ENCODE data around the gene TTPAL.
"Not testable (repeated sequence)": the region's sequence is repeated elsewhere in the genome, so short reads cannot be mapped to it uniquely, and the experiment has no call there.

Gene TTPAL

DNA sequence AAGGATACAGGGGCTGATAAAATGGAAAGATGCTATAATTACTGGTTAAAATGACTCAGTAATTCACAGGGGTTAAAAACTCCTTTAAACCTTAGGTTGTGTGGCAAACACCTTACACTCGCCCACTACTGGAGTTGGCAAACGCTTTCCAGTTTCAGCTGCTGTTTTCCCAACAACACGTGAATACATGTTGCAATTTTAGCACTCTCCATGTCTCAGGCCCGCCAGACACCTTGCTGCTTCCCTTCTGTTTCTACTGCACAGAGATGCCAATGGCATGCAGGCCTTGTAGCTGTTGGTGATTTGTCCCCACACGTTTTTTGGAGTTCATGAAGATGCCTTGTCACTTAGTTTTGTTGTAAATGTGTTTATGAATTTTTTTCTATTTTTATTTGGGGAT is 5.3 kb upstream of the TTPAL start:
- DNase-seq, result no peak

- no peak for DNase-seq
Observed at GRCh38 chr20:44471481-44471882, 4.2 kb upstream of the TTPAL start.

DNA sequence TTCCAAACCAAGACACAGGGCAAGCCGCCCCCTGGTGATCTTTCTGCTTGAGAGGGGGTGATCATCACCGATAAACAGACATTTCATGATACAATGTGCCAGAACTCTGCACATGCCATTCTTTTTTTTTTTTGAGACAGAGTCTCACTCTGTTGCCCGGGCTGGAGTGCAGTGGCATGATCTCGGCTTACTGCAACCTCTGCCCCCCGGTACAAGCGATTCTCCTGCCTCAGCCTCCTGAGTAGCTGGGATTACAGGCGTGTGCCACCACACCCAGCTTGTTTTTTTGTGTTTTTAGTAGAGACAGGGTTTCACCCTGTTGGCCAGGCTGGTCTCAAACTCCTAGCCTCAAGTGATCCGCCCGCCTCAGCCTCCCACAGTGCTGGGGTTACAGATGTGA is 3.4 kb upstream of the TTPAL start:
- not testable (repeated sequence) for DNase-seq

- no peak for DNase-seq
Observed at GRCh38 chr20:44475372-44475693, 341 bp upstream of the TTPAL start.

GRCh38 chr20:44477151-44477550 is 1.5 kb downstream of the TTPAL start:
- no peak for DNase-seq

DNA sequence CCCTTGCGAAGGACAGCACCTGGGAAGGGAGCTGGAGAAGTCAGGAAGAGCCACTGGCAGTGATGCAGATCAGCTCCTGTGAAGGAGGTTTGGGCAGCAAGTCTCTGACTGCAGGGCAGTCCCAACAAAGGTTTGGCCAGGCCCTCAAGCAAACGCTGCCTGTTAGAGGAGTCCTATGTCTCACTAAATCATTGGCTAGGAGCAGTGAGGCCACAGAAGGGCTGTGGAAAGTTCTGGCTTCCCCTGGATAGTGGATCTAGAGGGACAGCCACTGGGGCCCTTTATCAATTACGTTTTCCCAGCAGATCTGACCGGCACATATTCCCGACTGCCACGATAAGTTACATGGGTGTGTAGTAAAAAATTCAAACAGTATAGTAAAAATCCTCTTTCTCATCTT is 2.5 kb downstream of the TTPAL start:
- no peak for DNase-seq

DNA sequence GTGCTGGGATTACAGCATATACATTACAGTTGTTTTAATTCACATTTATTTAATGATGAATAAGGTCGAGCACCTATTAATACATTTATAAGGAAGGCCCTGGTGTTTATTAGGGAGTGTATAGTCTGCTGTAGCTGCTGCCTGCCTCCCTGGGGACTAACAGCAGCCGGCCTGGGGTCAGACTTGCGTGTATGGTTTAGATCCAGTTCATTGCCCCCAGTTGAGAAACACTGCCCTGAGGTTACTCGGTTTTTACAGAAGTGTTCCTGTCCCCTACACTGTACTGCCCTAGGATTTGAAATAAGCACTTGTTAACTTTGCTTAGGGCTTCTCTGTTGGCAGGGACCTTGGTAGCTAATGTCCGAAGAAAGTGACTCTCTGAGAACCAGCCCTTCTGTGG is 4.0 kb downstream of the TTPAL start:
- no peak for DNase-seq

GRCh38 chr20:44480097-44480496 is 4.4 kb downstream of the TTPAL start:
- DNase-seq, result no peak

DNA sequence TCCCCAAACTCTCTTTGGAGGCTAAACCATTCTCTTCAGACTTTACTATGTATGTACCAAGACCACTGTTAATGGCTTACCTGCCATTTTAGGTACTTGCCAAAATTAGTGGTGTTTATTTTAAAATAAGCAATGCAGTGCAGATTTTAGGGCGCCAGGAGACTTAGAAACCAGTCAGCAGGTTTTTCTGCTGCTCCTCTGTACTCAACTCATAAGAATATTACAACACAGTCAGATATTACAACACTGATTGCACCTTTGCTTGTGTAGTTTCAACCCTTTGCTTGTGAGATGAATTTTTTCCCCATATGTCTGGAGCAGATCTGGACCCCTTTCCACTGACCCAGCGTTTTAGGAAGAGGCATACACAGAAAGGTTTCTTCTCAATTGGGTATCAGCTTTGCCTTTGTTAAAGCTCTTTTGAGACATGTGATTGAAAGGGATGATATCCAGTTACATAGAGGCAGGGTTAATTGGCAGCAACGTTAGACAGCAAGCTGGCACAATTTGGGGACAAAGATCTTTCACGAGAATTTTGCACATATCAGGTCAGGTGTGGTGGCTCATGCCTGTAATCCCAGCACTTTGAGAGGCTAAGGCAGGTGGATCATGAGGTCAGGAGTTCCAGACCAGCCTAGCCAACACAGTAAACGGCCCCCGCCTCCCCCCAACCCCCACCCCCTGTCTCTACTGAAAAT is 6.2 kb downstream of the TTPAL start:
- DNase-seq, result no peak

DNA sequence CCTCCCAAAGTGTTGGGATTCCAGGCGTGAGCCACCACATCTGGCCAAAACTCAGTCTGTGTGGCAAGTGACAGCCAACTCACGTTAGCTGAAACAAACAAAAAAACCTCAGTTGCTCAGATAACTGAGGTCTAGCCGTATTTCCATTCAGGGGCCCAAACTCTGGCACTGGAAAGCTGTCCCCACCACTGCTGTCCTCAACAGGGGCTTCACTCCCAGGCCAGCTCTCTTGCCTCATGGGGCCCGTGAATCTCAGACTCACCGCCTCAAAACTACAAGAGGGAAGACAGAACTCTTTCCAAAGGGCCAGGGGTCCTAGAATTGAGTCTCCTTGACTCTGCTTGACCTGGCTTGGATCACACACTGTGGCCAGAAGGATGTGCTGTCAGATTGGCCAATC is 7.4 kb downstream of the TTPAL start:
- DNase-seq, result no peak

GRCh38 chr20:44485078-44485829 is 9.6 kb downstream of the TTPAL start:
- DNase-seq, result no peak

DNA sequence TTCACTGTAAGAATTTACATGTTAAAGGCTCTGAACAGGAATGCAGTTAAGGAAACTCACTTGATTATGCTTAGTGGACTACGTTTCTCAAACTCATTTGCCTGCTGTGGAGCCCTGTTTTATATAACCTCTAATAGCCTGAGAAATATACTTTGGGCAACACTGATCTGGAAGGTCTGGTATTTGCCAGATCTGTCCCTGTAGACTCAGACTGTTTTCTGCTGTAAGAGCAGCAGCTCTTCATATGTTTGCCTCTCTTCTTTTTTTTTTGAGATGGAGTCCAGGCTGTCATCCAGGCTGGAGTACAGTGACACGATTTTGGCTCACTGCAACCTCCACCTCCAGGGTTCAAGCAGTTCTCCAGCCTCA is 10.1 kb downstream of the TTPAL start:
- DNase-seq, result no peak

DNA sequence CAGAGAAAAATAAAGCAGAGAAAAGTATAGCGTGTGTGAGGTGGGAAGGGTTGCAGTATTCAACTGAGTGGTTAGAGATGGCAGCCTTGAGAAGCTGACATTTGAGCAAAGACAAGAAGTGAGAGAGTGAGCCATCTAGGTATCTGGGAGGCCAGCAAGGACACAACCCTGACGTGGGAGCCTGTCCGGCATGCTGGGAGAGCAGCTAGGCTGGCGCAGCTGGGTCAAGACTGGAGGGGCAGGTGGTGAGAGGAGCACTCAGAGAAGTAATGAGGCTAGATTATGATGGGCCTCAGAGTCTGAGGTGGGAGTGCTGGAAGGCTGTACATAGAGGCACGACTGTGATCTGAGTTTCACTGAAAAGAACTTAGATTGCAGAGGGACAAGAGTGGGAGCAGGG is 12.9 kb downstream of the TTPAL start:
- no peak for DNase-seq

DNA sequence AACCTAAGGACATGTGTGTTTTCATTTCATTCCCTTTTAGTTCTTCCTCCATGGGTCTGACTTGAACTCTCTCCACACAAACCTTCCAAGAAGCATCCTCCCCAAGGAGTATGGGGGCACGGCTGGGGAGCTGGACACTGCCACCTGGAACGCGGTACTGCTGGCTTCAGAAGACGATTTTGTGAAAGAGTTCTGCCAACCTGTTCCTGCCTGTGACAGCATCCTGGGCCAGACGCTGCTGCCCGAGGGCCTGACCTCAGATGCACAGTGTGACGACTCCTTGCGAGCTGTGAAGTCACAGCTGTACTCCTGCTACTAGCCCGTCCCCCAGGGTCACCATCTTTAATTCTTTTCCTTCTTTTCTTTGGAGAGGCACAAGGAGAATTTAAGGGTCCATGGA is 13.5 kb downstream of the TTPAL start:
- DNase-seq, result no peak

- DNase-seq, result no peak
Observed at GRCh38 chr20:44489931-44490330, 14.3 kb downstream of the TTPAL start.

GRCh38 chr20:44491635-44492395 is 16.1 kb downstream of the TTPAL start:
- no peak for DNase-seq

DNA sequence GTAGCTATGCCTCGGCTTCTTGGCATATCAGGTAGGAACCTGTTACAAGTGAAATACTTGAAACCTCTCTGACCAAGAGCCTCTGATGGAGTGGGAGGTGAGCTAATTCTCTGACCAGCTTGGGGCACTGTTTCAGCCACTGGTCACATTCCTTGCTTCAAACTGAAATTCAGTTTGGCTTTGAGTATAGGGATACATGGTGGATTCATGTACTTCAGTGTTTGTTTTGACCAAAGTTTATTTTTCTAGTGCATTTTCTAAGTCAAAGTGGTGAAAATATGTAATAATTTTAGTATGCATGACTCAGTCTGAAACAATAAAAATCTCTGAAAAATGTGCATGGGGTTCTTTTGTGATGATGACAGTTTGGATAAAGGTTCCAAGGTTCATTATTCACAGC is 18.6 kb downstream of the TTPAL start:
- no peak for DNase-seq

DNA sequence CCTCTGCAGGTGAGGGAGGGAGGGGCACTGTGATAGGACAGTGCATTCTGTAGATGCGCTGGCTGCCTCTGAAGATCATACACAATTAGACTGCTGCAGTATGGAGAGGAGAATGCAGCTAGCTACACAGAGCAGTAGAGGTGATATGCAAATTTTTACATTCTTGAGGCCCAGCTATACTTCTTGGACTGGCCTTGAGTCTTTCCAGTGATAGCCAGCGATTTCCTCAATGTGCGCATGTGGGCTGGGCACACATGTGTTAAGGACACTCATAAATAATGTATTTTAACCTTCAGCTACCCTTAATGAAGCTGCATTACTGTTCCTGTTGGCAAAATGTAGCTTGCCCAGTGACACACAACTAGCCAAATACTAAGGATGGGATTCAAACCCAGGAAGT is 19.0 kb downstream of the TTPAL start:
- DNase-seq, result no peak

- no peak for DNase-seq
Observed at GRCh38 chr20:44495257-44495656, 19.6 kb downstream of the TTPAL start.

- no peak for DNase-seq
Observed at GRCh38 chr20:44495802-44496481, 20.3 kb downstream of the TTPAL start.

DNA sequence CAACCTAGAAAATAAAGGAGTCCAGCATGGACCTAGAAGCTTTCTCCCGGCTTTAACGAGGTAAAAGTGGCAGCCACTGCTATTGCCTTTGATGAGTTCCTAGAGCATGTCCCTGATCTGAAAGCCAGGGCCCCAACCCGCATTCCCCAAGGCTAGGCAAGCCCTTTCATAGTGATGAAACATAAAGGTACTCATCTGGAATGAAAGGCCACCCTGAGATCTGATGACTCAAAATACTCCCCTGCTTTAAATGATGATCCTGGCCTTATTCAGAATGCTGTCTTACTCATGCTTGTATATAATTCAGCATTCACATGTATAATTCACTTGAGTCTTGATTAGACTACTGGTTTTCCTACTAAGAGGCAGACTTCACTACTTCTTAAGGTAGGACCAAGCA is 21.3 kb downstream of the TTPAL start:
- DNase-seq, result no peak

DNA sequence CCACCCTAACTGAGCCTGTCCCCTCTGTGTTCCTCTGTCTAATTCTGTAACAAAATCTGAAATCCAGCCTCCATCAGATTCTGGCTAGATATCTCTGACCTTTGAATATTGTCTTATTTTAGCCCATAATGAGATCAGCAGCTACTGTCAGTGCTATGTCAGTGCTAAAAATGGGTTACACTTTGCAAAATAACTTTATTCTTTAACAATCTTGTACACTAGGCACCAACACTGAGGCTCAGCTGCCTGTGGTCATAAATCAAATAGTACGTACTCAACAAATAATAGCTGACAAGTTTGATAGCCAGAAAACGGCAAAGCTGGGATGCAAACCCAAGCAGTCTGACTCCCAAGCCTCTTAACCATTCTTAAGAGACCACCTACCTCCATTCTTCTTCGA is 22.1 kb downstream of the TTPAL start:
- DNase-seq, result no peak

DNA sequence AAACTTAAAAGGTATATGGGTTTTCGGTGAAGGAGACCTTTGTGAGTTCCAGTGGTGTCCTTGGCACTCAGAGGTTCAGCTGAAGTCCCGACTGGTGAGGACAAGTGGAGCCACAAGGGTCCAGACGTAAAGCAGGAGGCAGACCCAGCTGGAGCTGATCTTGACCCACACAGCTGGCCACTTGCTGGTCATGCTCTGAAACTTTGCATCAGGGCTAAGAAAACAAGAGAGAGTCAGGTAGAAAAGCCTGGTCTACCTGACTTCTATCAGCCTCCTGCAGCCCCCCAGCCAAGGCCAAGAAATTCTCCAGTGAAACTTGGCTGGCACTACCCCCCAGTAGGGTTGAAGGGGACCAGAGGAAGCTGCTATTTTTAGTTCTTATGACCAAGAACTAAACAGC is 24.5 kb downstream of the TTPAL start:
- DNase-seq, result no peak

- DNase-seq, result no peak
Observed at GRCh38 chr20:44501448-44501847, 25.8 kb downstream of the TTPAL start.

All from right forelimb (tissue), 1 donor.